NCI-H146 (cell line): ENCODE data around the gene BCAR3.
A peak's percentile ranks its signal among the peaks of the same experiment; 100 is the strongest.
"Not testable (repeated sequence)": the region's sequence is repeated elsewhere in the genome, so short reads cannot be mapped to it uniquely, and the experiment has no call there.

Experiments
- DNase-seq: peaks from one replicate; lab custom pipeline; 2025; lab: John Stamatoyannopoulos, UW

BCAR3 gene

DNA sequence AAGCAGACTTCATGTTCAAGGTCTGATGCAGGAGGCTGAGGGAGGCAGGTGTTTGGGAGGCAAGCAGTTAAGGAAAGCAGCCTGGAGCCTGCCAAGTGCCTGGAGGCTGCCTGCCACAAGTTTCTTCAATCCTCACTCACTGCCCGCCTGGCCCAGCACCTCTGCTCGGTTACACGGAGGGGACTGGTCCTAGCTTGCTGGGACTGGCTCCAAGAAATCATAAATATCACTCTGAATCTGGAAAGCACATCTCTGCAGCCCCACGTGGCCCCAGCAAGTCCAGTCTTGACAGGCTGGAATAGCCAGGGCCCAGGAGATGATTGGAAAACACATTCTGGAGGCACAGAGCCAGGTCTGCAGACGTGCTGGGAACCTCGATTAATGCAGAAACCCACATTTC is 83.9 kb downstream of the BCAR3 start:
- DNase-seq: no peak

GRCh38 chr1:93596329-93597089 is 85.1 kb downstream of the BCAR3 start:
- no peak for DNase-seq

- DNase-seq: no peak
Measured at GRCh38 chr1:93595743-93596142, 85.9 kb downstream of the BCAR3 start.

- DNase-seq: no peak
Measured at GRCh38 chr1:93595266-93595665, 86.4 kb downstream of the BCAR3 start.

DNA sequence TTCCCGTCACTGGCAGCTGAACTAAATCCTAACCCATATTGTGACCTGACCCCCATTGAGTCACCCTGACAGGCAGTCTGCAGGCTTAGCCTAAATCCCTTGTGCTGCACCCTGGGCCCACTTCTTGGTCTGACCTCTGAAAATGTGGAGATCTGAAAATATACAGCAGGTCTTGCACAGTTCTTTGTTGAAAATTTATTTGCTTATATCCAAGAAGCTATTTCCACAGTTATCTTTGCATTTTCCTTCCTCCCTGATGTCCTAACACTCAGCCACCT is 87.1 kb downstream of the BCAR3 start:
- DNase-seq: no peak

GRCh38 chr1:93593854-93594602 is 87.6 kb downstream of the BCAR3 start:
- DNase-seq: no peak

GRCh38 chr1:93592551-93592949 is 89.1 kb downstream of the BCAR3 start:
- DNase-seq: no peak

- DNase-seq: peak; percentile 98
Measured at GRCh38 chr1:93591676-93592550, 89.7 kb downstream of the BCAR3 start.

- DNase-seq: not testable (repeated sequence)
Measured at GRCh38 chr1:93591291-93591675, 90.4 kb downstream of the BCAR3 start.

DNA sequence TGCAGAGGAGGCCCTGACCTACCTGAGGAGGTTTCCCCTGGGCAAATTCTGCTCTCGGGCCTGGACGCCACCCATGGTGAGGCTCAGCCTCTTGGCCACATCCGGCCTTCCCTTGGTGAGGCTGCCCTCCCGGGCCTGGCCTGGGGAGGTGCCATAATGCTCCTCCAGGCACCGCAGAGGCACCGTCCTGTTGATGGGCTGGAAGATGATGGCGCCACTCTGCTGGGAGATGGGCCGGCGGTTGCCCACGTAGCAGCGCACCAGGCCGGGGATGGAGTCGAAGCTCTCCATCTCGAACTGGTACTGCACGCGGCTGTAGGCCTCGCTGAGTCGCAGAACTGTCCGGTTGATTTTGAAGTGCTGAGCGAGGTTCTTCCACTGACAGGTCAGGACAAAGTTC is 92.7 kb downstream of the BCAR3 start:
- DNase-seq: no peak

DNA sequence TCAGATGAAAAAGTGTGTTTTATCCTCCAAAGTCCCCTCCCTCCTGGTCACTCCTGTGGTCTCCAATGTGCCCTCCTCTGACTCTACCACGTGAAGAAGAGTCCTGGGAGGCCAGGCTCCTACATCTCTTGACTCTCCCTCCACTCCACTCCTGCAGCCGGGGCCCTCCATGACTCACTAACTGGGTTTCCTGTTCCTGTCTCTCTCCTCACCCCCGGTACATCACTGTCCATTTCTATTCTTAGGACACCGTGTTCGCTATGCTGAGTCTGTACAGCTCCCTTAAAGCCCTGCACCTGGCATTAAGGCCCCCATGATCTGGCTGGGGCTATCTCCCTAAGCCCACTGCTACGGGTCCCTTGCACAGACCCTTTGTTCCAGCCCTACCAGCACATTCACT is 93.4 kb downstream of the BCAR3 start:
- DNase-seq: no peak

- no peak for DNase-seq
Measured at GRCh38 chr1:93587354-93587753, 94.3 kb downstream of the BCAR3 start.

GRCh38 chr1:93585059-93585966 is 96.3 kb downstream of the BCAR3 start:
- DNase-seq: no peak

DNA sequence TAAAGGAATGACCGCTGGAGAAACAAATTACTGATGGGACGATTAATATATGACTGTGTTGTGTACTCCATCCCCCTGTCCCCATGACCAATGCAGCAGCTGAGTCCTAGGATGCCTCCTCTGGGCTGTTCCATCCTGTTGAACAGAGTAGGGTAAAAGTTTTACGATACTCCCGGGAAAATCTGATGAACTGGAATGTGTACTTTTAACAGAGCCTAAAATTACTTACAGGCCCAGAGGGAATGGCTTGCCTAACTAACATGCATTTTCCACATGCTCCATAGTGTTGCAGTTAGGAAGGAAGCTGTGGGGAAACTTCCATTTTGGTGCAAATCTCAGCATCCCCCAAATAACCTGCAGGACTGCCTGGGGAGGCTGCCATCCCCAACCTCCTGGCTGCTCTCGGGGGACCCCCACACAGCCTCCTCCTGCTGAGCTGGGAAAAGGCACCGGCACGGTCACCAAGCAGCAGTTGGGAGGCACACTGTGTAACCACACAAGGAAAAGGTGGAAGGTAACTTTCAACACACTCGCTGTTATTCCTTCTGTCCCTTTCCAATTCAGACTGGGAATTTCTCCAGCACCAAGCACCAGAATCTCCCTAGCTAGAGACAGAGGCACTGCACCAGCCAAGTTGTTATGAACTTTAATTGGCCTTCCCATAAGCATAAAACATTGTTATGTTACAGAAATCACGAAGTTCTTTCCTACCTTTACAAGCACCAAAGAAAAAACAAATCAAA is 97.2 kb downstream of the BCAR3 start:
- DNase-seq: no peak

DNA sequence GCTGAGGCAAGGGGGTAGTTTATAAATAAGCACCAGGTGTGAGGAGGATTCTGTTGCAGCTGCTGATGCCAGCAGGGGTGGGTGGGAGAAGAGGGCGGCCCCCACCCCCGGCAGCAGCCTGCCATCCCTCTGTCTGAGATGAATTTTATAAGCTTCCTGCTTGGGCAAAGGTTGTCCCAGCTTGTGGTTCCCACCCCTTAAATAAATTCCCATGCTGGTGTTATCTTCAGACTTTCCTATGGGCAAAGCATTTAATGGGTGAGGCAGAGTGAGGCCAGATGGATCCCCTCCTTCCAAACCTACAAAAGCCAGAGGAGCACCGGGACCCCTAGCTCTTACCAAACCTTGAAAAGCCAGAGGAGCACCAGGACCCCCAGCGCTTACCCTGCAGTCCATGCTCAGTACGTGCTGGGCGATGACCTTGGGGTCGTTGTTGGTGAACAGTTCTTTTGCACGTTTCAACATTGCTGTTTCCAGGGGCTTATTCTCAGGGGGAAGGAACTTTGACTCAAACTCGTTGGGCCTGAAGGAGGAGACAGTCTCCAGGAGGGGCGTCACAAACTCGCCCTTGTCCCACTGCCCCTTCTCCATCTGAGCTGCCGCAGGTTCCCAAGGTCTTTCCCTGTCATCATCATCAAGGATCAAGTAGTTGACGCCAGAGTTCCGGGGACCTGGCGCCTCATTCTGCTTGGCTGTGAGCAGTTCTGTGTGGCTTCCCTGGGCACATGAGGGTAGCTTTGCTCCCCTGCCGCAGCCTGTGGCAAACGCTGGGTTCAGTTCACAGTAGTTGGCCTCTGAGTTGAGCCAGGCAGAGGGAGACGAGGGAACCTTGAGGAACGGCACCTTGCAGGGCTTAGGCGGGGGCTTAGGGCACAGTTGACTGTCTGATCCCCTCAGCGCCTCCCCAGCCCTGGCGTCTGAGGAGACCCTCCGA is 99.5 kb downstream of the BCAR3 start:
- peak; percentile 65 for DNase-seq

GRCh38 chr1:93579891-93580290 is 101.7 kb downstream of the BCAR3 start:
- DNase-seq: no peak

DNA sequence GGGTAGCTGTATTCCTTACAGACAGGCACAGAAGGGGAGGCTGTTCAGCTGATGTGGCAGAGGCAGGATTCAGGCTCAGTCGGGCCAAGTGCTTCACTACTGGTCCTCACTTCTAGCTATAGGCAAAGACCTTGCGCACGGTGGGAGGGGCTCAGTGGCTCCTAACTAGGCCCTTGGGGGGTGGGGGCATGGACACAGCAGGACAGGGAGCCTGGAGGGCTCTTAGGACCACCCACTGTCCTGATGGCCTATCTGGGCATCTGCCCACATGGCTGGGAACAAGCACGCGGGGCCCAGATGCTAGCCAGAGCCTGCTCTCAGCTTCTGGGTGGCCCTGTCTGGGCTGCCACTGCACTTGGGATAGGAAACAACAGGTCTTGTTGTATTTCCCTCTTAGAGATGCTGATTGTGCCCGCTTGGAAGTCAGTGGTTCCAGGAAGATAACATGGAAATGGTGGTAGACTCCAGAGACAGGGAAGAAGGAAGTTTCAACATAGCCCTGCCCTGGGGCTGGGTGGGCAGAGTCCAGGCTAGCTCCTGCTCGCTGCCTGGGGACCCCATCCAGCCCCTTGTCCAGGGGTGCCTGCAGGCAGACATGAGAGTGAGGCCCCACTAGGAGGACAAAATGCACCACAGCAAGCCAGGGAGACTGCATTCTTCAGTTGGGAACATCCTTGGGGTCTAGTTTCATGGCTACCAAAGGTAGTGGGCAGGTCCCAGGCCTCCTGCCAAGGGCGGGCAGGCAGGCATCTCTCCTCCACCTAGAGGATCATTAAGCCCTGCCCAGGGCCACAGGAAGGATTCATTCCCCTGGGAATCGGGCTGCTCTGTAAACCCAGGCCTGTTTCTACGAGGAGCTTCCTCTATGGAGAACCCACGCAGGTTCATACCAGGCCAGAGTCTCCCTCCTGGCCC is 102.5 kb downstream of the BCAR3 start:
- no peak for DNase-seq

DNA sequence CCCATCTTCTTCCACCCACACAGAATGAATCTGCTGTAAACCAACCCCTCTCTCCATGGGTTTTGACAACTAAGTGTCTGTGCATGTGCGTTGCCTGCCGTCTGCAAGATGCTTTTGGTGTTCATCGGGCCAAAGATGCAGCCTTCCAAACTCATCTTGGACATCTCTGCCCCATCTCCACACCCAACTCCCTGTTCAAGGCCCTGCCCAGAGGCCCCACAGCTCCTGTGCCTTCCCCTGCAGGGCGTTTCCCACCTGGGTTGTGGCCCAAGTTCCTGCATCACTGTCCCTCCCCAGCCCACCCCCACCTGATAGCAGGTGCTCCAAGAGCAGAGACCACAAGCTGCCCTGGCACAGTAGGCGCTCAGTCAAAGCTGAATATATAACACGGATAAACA is 103.2 kb downstream of the BCAR3 start:
- DNase-seq: no peak
